Lung (tissue), 12 donors: ENCODE measurements around the gene HBQ1. TPM values are rescaled to one million over a fixed set of nuclear protein-coding genes. Genes with fewer than 3 reads are reported as not detected.
A peak's percentile ranks its signal among the peaks of the same experiment; 100 is the strongest.

ENCODE experiments used
- ATAC-seq: fragments of 200-7000 bp; cut with Tn5 transposase; one replicate; pipeline ENCODE4 v1.9.1; 2020; ENCODE audit warnings: moderate number of reproducible peaks; ENCODE audit not compliant: insufficient read depth, low FRiP score
- DNase-seq, 3 donors: peaks; one replicate each; pipeline ENCODE4 v3.0.0-alpha.2; 2013 to 2017
- H3K27ac ChIP-seq, 2 donors: one replicate each; pipeline ENCODE4 v1.5.1; 2013; ENCODE audit warnings: mild to moderate bottlenecking in 2 of 2, moderate library complexity in 2 of 2, control low read depth in 1 of 2, inconsistent platforms in 1 of 2, low read depth in 1 of 2, low read length in 1 of 2
- H3K27me3 ChIP-seq, 3 donors: one replicate each; pipeline ENCODE4 v1.5.1; 2013; ENCODE audit warnings: low read length in 2 of 3; ENCODE audit not compliant: control insufficient read depth in 3 of 3, insufficient read depth in 3 of 3
- H3K36me3 ChIP-seq, 4 donors: one replicate each; pipeline ENCODE4 v1.5.1; 2013; ENCODE audit warnings: low read length in 4 of 4, mild to moderate bottlenecking in 1 of 4, moderate library complexity in 1 of 4; ENCODE audit not compliant: control insufficient read depth in 4 of 4, insufficient read depth in 4 of 4
- H3K4me1 ChIP-seq, 5 donors: one replicate each; pipeline ENCODE4 v1.5.1; 2013; ENCODE audit warnings: low read length in 5 of 5, mild to moderate bottlenecking in 2 of 5, moderate library complexity in 1 of 5; ENCODE audit not compliant: control insufficient read depth in 5 of 5, insufficient read depth in 5 of 5
- H3K4me3 ChIP-seq: one replicate; pipeline ENCODE4 v1.5.1; 2013; ENCODE audit warnings: mild to moderate bottlenecking, control low read depth, moderate library complexity
- H3K9ac ChIP-seq, 2 donors: one replicate each; pipeline ENCODE4 v1.5.1; 2013; ENCODE audit warnings: low read length in 2 of 2, control low read depth in 1 of 2; ENCODE audit not compliant: insufficient read depth in 1 of 2
- H3K9me3 ChIP-seq, 4 donors: one replicate each; pipeline ENCODE4 v1.5.1; 2013; ENCODE audit warnings: low read length in 3 of 4, mild to moderate bottlenecking in 1 of 4, moderate library complexity in 1 of 4; ENCODE audit not compliant: control insufficient read depth in 4 of 4, insufficient read depth in 3 of 4
- CTCF ChIP-seq: IDR thresholded peaks from 2 replicates; pipeline ENCODE4 v1.5.1; 2012; ENCODE audit warnings: mild to moderate bottlenecking; ENCODE audit errors: control extremely low read depth, extremely low read depth
- WGBS, 2 donors: extraction: QIAGEN DNeasy Blood & Tissue Kit; methylation state at CpG; one replicate each; pipeline ENCODE4 v1.1.7; 2013; 5-methylcytosine and 5-hydroxymethylcytosine counted together
- polyA plus RNA-seq, 2 donors: library from polyadenylated mRNA; stranded (reverse); fragments of 200-250 nt; gene quantifications; one replicate each; pipeline ENCODE4 v1.2.1, GENCODE V29; 2013
- total RNA-seq, 2 donors: library from RNA; depleted of rRNA in 1 of 2; stranded (reverse); fragments of >200 nt in 1 of 2; gene quantifications; one replicate each; pipeline ENCODE4 v1.2.1, GENCODE V29; 2014 to 2021
- donor health status: control.
- donor health status: control.
- donor health status: Bipolar disorder and iron deficiency.
- donor health status: healthy.
- donor health status: DM: yes; HTN: yes; CAD: no.

HBQ1 gene
- total and polyA plus RNA-seq, 4 donors, result 0.35 to 2.3 TPM; not detected in 2

GRCh38 chr16:180681-181564 lies 664 bp downstream of the HBQ1 start:
- TF ChIP-seq CTCF, result no peak
- 1 to 2% methylated on average over 71 to 89 of the region's 89 CpGs for WGBS, 2 donors
- H3K4me3 ChIP-seq, result no peak overlapping the region
- H3K27me3 ChIP-seq, result peaks cover 0 to 28% (median 25%) of the 10 kb centered on the region in 3 donors
- ATAC-seq (peak; percentile 81), DNase-seq (peak; percentile 49 to 73 (median 63))
- peaks cover 0 to 14% (median 4%) of the 10 kb centered on the region in 5 donors for H3K4me1 ChIP-seq
- H3K27ac ChIP-seq, result no peak overlapping the region
- peaks cover 0 to 2% (median 0%) of the 10 kb centered on the region in 4 donors for H3K9me3 ChIP-seq
- no peak overlapping the region for H3K9ac ChIP-seq
- no peaks in the 10 kb centered on the region for H3K36me3 ChIP-seq

- ATAC-seq (no peak), DNase-seq (no peak)
- Histone ChIP-seq H3K27ac (no peak overlapping the region), H3K4me3 (no peak overlapping the region), H3K36me3 (no peaks in the 10 kb centered on the region), H3K27me3 (peaks cover 0 to 28% (median 25%) of the 10 kb centered on the region in 3 donors), H3K9me3 (peaks cover 0 to 2% (median 0%) of the 10 kb centered on the region in 4 donors), H3K9ac (no peak overlapping the region), H3K4me1 (peaks cover 0 to 14% (median 4%) of the 10 kb centered on the region in 5 donors)
- peak; percentile 88 for TF ChIP-seq CTCF
- 8 to 9% methylated on average over 21 to 22 of the region's 22 CpGs for WGBS, 2 donors
These were observed 1.3 kb downstream of the HBQ1 start for GRCh38 chr16:181565-182021.

GRCh38 chr16:183005-183404 lies 2.7 kb downstream of the HBQ1 start:
- Histone ChIP-seq H3K27me3 (peaks cover 0 to 18% (median 16%) of the 10 kb centered on the region in 3 donors), H3K36me3 (peaks cover 2 to 8% (median 5%) of the 10 kb centered on the region in 4 donors), H3K27ac (no peak overlapping the region), H3K9ac (no peak overlapping the region), H3K9me3 (peaks cover 0 to 2% (median 0%) of the 10 kb centered on the region in 4 donors), H3K4me1 (peaks cover 0 to 14% (median 4%) of the 10 kb centered on the region in 5 donors), H3K4me3 (no peak overlapping the region)
- no peak for TF ChIP-seq CTCF
- DNase-seq (no peak), ATAC-seq (no peak)
- 74 to 87% methylated on average over 7 of the region's 7 CpGs for WGBS, 2 donors
